AG09319 (cell line): ENCODE data around the gene CPOX.

Source experiments
- DNase-seq: peaks from one replicate; pipeline ENCODE4 v3.0.0-alpha.2; 2010; ENCODE audit warnings: low read depth; ENCODE audit errors: extremely low read depth
- CTCF ChIP-seq: IDR thresholded peaks from 2 replicates; pipeline ENCODE4 v1.5.1; 2011; ENCODE audit warnings: low read depth, mild to moderate bottlenecking, inconsistent platforms, low read length, moderate library complexity

The CPOX gene

DNA sequence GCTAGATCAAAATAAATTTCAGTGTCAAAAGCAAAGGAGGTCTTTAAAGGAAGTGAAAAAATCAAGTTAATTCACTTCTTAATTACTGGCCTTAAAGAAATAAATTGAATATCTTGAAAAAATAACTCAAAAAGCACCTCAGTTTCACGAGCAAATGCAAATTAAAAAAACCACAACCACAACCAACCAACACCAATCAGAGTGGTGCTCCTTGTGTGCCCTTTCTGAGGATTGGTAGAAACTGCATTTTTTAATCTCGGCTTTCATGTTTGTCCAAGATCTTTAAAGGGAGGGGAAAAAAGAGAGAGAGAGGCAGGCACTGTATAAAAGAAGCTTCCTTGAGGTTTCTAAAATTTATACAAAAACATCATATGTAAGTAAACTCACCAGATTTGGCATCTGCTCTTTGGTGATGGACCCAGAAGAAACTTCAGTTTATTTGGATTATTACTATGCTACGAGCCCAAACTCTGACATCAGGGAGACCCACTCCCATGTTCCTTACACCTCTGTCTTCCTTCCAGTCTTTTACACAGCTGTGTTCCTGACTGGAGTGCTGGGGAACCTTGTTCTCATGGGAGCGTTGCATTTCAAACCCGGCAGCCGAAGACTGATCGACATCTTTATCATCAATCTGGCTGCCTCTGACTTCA, 61.7 kb downstream of the CPOX start, which contains the start of gene GPR15:
Gene GPR15, plus strand, starts transcription at position 357 of the 653 bp plus-strand sequence. Its CDS starts 56 bp downstream, at position 413.
- no peak for DNase-seq
- TF ChIP-seq CTCF, result no peak

DNA sequence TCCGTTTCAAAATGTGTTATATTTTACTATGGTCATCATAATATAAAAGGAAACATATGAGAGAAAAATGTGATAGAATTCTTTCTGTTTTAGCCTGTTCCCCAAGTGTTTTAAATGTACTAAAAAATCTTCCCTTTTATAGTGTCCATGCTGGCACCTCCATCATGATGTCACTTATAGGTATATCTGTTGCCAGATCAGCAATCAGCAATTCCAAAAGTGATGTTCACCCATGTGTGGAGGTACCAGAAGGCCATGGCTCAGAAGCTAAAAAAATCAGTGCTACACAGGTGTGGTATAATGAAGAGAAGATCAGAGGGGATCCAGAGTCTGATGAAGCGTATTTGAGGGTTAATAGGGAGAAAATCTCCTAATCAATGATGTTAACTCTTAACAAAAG, 62.7 kb downstream of the CPOX start:
- no peak for TF ChIP-seq CTCF
- no peak for DNase-seq

DNA sequence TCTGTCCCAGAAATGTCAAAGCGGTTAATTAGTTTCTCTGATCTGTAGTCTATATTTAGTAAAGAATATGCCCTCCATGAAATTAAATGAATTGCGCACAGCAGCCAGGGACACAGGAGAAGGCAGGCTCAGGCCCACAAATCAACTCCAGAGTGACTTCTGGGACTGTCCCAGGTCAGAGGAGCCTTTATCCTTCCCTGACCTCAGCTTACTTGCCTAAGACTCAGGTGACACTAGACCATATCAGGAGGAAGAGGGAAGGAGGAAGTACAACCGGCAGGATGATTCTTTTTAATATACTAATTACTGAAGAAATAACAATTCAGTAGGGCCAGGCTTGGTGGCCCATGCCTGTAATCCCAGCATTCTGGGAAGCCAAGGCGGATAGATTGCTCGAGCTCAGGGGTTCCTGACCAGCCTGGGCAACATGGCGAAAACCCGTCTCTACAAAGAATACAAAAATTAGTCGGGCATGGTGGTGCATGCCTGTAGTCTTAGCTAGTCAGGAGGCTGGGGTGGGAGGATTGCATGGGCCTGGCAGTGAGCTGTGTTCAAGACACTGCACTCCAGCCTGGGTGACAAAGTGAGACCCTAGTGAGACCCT, 63.5 kb downstream of the CPOX start:
- no peak for DNase-seq
- TF ChIP-seq CTCF, result no peak
